DMS114 treated with DMSO at 0.1 percent for 48 hours (cell line): Measurements from ENCODE around the gene RPS14.

Experiments used
- DNase-seq: peaks from one replicate; lab custom pipeline; 2025; ENCODE audit not compliant: unreplicated experiment; lab: John Stamatoyannopoulos, UW

The RPS14 gene

GRCh38 chr5:150401376-150402228, 47.9 kb downstream of the RPS14 start:
- no peak for DNase-seq

GRCh38 chr5:150401076-150401375, 48.5 kb downstream of the RPS14 start:
- no peak for DNase-seq

- no peak for DNase-seq
Observed at GRCh38 chr5:150400316-150401075, 49.0 kb downstream of the RPS14 start.

GRCh38 chr5:150399524-150400211, 49.9 kb downstream of the RPS14 start:
- DNase-seq = no peak

GRCh38 chr5:150398722-150399523, 50.6 kb downstream of the RPS14 start:
- no peak for DNase-seq

GRCh38 chr5:150397782-150398721, 51.5 kb downstream of the RPS14 start:
- DNase-seq = no peak

GRCh38 chr5:150397146-150397781, 52.3 kb downstream of the RPS14 start:
- DNase-seq = no peak

- DNase-seq = no peak
Observed at GRCh38 chr5:150396267-150396666, 53.3 kb downstream of the RPS14 start.

- no peak for DNase-seq
Observed at GRCh38 chr5:150395688-150395975, 53.9 kb downstream of the RPS14 start.

- no peak for DNase-seq
Observed at GRCh38 chr5:150394912-150395687, 54.4 kb downstream of the RPS14 start.

- no peak for DNase-seq
Observed at GRCh38 chr5:150394131-150394530, 55.4 kb downstream of the RPS14 start.

GRCh38 chr5:150393096-150393645, 56.4 kb downstream of the RPS14 start:
- no peak for DNase-seq

- no peak for DNase-seq
Observed at GRCh38 chr5:150392680-150393079, 56.9 kb downstream of the RPS14 start.
